ENCODE data around the gene FAM98C. TPM values are rescaled to one million over a fixed set of nuclear protein-coding genes. Genes with fewer than 3 reads are reported as not detected.

Gene FAM98C
- total RNA-seq, 1 experiment from 2014 or later: 10.2 TPM

DNA sequence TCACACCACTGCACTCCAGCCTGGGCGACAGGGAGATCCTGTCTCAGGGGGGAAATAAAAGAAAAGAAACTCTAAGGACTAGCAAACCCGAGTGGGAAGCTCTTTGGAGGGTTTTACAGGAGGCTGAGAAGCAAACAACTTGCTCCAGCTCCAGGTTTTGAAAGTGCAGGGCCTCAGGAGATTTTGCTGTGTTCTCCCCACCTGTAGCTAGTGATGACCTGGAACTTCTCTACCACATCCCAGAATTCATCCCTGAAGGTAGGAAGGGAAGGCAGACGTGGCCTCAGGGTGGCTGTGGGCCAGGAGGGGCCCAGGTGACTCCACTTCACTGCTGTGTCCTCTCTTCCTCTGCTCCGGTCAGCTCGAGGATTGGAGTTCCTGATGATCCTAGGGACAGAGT, 44.8 kb upstream of the FAM98C start (continued):
- TF ChIP-seq ATF2 (CRISPR knock-in tag; IDR thresholded peaks at IDR 0.05; ENCODE audit: borderline replicate concordance, low read depth): no peak
- TF ChIP-seq ZNF232 (CRISPR knock-in tag; IDR thresholded peaks at IDR 0.05): no peak
- TF ChIP-seq ZNF121 (CRISPR knock-in tag; IDR thresholded peaks at IDR 0.05): no peak
- TF ChIP-seq ELF4 (CRISPR knock-in tag; IDR thresholded peaks at IDR 0.05; ENCODE audit: low read depth): no peak
- no peak for TF ChIP-seq ZNF671 (CRISPR knock-in tag; IDR thresholded peaks at IDR 0.05)
- TF ChIP-seq MAX (CRISPR knock-in tag; IDR thresholded peaks at IDR 0.05): no peak
- no peak for TF ChIP-seq GABPB1 (CRISPR knock-in tag; IDR thresholded peaks at IDR 0.05)
- TF ChIP-seq ZNF317 (CRISPR knock-in tag; IDR thresholded peaks at IDR 0.05; ENCODE audit: borderline replicate concordance, low read depth): no peak
- TF ChIP-seq HMGA2 (CRISPR knock-in tag; IDR thresholded peaks at IDR 0.05): no peak

- ChIA-PET CTCF (interaction anchor here (0.6 to 1.1 kb wide), 4 partner anchors 25 to 217 kb away, joined by 3 to 6 read pairs (median 4); partner anchors contain the start of gene FAM98C), POLR2A (no interaction called here)
- DNase-seq (ENCODE audit: low spot score) (no peak), ATAC-seq (no peak)
- peaks cover 10% of the 10 kb centered on the region for H3K4me1 Mint-ChIP-seq
- 0 out of 2 replicates have a peak overlapping the region, but pooled peaks have one; percentile 14 for H3K4me3 Mint-ChIP-seq
- H3K9me3 Mint-ChIP-seq: no peaks in the 10 kb centered on the region
- no peaks in the 10 kb centered on the region for H3K36me3 Mint-ChIP-seq
- no peak overlapping the region for H3K27ac Mint-ChIP-seq
- TF ChIP-seq, protein P1, sequence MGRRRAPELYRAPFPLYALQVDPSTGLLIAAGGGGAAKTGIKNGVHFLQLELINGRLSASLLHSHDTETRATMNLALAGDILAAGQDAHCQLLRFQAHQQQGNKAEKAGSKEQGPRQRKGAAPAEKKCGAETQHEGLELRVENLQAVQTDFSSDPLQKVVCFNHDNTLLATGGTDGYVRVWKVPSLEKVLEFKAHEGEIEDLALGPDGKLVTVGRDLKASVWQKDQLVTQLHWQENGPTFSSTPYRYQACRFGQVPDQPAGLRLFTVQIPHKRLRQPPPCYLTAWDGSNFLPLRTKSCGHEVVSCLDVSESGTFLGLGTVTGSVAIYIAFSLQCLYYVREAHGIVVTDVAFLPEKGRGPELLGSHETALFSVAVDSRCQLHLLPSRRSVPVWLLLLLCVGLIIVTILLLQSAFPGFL (CRISPR knock-in tag; IDR thresholded peaks at IDR 0.05; ENCODE audit: borderline replicate concordance): no peak
- TF ChIP-seq ETV6 (CRISPR knock-in tag; IDR thresholded peaks at IDR 0.05) (no peak), SMAD3 (CRISPR knock-in tag; IDR thresholded peaks at IDR 0.05; ENCODE audit: borderline replicate concordance) (no peak), CREM (CRISPR knock-in tag; IDR thresholded peaks at IDR 0.05) (no peak), ESRRA (CRISPR knock-in tag; IDR thresholded peaks at IDR 0.05; ENCODE audit: borderline replicate concordance) (no peak), ZNF416 (CRISPR knock-in tag; IDR thresholded peaks at IDR 0.05) (no peak), GTF2I (CRISPR knock-in tag; conservative IDR thresholded peaks at IDR 0.05) (no peak)
- H3K27me3 Mint-ChIP-seq (ENCODE audit: low read depth): peaks cover 67% of the 10 kb centered on the region
Observed at GRCh38 chr19:38359242-38360021, 43.5 kb upstream of the FAM98C start.

DNA sequence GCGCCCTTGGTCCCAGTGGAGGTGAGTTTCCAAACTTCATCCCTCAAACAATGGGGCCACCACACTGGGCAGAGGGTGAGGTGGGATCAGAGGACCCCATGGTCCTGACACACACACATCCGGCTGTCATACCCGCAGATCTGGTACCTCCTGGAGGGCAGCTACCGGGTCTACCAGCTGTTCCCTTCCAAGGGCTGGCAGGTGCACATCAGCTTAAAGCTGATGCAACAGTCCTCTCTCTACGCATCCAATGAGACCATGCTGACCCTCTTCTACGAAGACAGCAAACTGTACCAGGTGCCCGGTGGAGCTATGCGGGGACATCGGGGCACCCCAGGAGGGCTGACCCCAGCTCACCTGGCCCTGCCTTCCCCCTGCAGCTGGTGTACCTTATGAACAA, 42.5 kb upstream of the FAM98C start:
- no peak for TF ChIP-seq EMX1 (CRISPR knock-in tag; IDR thresholded peaks at IDR 0.05)
- no peak for TF ChIP-seq ZNF121 (CRISPR knock-in tag; IDR thresholded peaks at IDR 0.05)
- TF ChIP-seq CDX4 (CRISPR knock-in tag; IDR thresholded peaks at IDR 0.05; ENCODE audit: borderline replicate concordance): no peak
- TF ChIP-seq NFE2L1 (CRISPR knock-in tag; IDR thresholded peaks at IDR 0.05): no peak
- no peak for TF ChIP-seq GRHL2 (CRISPR knock-in tag; IDR thresholded peaks at IDR 0.05; ENCODE audit: insufficient replicate concordance, severe bottlenecking)
- no peak for TF ChIP-seq CREM (CRISPR knock-in tag; IDR thresholded peaks at IDR 0.05)
- no peak for TF ChIP-seq ZNF416 (CRISPR knock-in tag; IDR thresholded peaks at IDR 0.05)
- no peak for TF ChIP-seq RELA (CRISPR knock-in tag; IDR thresholded peaks at IDR 0.05; ENCODE audit: borderline replicate concordance)
- Mint-ChIP-seq H3K4me1 (peaks cover 10% of the 10 kb centered on the region), H3K27ac (no peak overlapping the region), H3K9me3 (no peaks in the 10 kb centered on the region), H3K27me3 (ENCODE audit: low read depth) (peaks cover 66% of the 10 kb centered on the region), H3K36me3 (no peaks in the 10 kb centered on the region), H3K4me3 (peak overlapping the region; percentile 86)
- ATAC-seq: no peak
- DNase-seq (ENCODE audit: low spot score): no peak
- ChIA-PET CTCF (interaction anchor here (1.0 to 2.9 kb wide), 4 partner anchors 14 to 217 kb away, joined by 3 to 19 read pairs (median 4); partner anchors contain the start of genes FAM98C and PSMD8), POLR2A (interaction anchor here (0.5 to 1.1 kb wide), 2 partner anchors 14 to 74 kb away, joined by 3 to 5 read pairs; partner anchors contain the start of gene PSMD8)

Measured in WTC11 (cell line).